GM10248 (cell line): ENCODE results near the gene OXER1.
A peak's percentile ranks its signal among the peaks of the same experiment; 100 is the strongest.

ENCODE experiments used
- CTCF ChIA-PET: fragments of 300-600 bp; sonication (Branson Sonifier 250); formaldehyde crosslinking; extraction: SDS; loops from one replicate; lab custom pipeline; 2021; ENCODE audit warnings: antibody characterized with exemption; lab: Yijun Ruan, JAX
- POLR2A ChIA-PET: fragments of 350-650 bp; sonication (Branson Sonifier 250); formaldehyde crosslinking; extraction: SDS; loops from one replicate; lab custom pipeline; 2020; ENCODE audit warnings: antibody characterized with exemption; lab: Yijun Ruan, JAX
- DNase-seq: peaks from one replicate; pipeline ENCODE4 v3.0.0; 2012; ENCODE audit errors: extremely low spot score
- TF ChIP-seq, protein P1 (sequence below): IDR thresholded peaks from 2 replicates; pipeline ENCODE4 v1.5.1; 2012; ENCODE audit warnings: mild to moderate bottlenecking, low read depth; ENCODE audit errors: extremely low read depth, missing control alignments, control extremely low read depth

The OXER1 gene

DNA sequence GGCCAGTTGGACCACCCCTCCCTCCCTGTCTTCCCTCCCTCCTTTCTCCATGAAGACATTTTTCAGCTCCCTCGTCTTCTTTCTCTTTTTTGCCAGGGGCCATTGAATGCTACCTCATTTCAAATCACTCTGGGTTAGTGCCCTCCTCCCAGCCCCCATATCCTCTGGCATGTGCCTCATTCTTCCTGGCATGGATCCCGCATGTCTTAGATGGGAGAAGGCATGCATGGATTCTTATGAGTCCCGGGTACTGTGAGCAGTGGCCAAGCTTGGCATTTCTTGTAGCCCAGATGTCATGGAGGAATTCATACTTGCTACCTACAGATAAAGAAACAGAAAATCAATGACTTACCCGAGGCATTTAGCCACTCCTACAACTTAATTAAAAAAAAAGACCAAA, 37.4 kb upstream of the OXER1 start:
- DNase-seq: no peak
- CTCF ChIA-PET: interaction anchor here (1.0 to 2.9 kb wide), 4 partner anchors 9 to 30 kb away, joined by 3 to 25 read pairs (median 3); no protein-coding TSS in a partner anchor
- POLR2A ChIA-PET: no interaction called here
- TF ChIP-seq, protein P1, sequence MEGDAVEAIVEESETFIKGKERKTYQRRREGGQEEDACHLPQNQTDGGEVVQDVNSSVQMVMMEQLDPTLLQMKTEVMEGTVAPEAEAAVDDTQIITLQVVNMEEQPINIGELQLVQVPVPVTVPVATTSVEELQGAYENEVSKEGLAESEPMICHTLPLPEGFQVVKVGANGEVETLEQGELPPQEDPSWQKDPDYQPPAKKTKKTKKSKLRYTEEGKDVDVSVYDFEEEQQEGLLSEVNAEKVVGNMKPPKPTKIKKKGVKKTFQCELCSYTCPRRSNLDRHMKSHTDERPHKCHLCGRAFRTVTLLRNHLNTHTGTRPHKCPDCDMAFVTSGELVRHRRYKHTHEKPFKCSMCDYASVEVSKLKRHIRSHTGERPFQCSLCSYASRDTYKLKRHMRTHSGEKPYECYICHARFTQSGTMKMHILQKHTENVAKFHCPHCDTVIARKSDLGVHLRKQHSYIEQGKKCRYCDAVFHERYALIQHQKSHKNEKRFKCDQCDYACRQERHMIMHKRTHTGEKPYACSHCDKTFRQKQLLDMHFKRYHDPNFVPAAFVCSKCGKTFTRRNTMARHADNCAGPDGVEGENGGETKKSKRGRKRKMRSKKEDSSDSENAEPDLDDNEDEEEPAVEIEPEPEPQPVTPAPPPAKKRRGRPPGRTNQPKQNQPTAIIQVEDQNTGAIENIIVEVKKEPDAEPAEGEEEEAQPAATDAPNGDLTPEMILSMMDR: no peak

DNA sequence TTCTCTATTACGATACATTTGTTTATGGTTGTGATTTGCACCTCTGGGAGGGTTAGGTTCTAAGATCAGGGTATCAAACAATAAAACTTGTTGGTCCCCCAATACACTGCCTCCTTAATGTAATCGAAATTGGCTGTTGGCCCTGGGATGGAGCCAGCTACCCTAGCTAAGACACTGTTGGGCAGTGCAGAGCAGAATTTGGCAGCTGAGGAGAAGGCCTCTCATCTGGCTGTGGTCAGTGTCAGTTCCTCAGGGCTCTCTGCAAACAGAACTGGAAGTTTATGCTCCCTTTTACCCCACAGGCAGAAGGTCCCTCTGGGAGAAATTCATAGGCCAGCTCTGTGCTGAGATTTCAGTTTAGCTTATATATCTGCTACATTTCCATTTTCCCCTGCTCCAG, 37.0 kb upstream of the OXER1 start:
- DNase-seq: no peak
- ChIA-PET POLR2A (no interaction called here), CTCF (interaction anchor here (1.0 to 2.9 kb wide), 5 partner anchors 9 to 30 kb away, joined by 3 to 25 read pairs (median 3); partner anchors contain the start of gene HAAO)
- TF ChIP-seq, protein P1: no peak

DNA sequence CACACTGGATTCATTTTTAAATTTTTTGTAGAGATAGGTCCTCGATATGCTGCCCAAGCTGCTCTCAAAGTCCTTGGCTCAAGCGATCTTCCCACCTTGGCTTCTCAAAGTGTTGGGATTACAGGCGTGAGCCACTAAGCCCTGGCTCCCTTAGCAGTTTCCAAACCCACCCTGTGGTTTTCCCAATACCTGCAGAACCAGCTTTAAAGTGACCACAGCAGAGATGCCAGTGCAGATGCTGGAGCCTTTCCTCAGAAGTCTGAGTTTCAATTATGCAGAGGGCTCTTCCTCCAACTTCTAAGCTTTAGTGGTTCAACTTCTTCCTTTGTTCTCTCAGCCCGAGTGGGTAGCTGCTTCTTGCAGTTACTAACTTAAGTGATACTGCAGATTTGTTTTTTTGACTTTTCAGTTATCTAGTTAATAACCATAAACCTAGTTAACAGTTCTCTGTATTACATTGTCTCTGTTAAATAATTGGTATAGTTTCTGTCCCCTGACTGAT, 36.6 kb upstream of the OXER1 start:
- no peak for DNase-seq
- ChIA-PET CTCF (interaction anchor here (1.0 to 2.9 kb wide), 5 partner anchors 8 to 29 kb away, joined by 3 to 25 read pairs (median 3); partner anchors contain the start of gene HAAO), POLR2A (interaction anchor here (0.6 kb wide), 1 partner anchor 8 kb away, joined by 5 read pairs; no protein-coding TSS in a partner anchor)
- TF ChIP-seq, protein P1: no peak

DNA sequence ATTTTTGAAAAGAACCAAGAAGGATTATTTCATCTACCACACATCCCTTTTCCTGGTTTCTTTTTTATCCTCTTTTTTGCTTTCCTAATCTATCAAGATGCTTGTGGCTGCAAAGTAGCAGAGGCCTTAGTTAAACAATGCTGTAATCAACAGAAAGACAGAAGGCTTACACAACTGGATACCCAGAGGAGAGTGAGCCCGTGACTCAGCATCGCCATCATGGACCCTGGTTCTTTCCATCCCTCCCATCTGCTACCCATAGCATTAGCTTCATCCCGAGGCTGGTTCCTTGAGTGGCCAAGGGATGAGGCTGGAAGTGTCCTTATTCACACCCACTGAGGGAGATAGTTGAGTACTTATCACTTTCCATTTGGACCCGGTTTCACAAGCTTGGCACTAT, 35.9 kb upstream of the OXER1 start:
- POLR2A ChIA-PET: interaction anchor here (0.6 kb wide), 1 partner anchor 8 kb away, joined by 5 read pairs; no protein-coding TSS in a partner anchor
- CTCF ChIA-PET: interaction anchor here (1.2 to 2.9 kb wide), 3 partner anchors 8 to 26 kb away, joined by 3 to 25 read pairs (median 3); partner anchors contain the start of gene HAAO
- DNase-seq: no peak
- TF ChIP-seq, protein P1: no peak

DNA sequence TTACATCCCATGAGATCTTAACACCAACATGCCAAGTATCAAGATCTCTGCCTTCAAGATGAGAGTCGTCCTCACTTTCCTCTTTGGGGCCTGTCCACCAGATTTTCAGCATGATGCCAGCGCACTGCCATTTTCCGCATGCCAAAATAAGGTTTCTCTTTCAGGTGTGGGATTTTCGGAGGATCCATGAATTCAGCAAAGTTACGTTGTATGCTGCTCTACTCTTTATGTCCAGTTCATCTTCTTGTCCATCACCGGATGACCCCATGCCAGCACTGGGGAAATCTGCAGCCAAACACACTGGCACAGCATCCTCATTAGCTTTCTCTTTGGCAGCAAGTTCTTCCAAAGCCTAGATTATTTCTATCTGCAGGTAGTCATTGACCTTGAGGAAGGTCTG, 33.3 kb upstream of the OXER1 start:
- TF ChIP-seq, protein P1: no peak
- POLR2A ChIA-PET: no interaction called here
- DNase-seq: no peak
- CTCF ChIA-PET: interaction anchor here (7.0 kb wide), 1 partner anchor 13 kb away, joined by 59 read pairs; no protein-coding TSS in a partner anchor

DNA sequence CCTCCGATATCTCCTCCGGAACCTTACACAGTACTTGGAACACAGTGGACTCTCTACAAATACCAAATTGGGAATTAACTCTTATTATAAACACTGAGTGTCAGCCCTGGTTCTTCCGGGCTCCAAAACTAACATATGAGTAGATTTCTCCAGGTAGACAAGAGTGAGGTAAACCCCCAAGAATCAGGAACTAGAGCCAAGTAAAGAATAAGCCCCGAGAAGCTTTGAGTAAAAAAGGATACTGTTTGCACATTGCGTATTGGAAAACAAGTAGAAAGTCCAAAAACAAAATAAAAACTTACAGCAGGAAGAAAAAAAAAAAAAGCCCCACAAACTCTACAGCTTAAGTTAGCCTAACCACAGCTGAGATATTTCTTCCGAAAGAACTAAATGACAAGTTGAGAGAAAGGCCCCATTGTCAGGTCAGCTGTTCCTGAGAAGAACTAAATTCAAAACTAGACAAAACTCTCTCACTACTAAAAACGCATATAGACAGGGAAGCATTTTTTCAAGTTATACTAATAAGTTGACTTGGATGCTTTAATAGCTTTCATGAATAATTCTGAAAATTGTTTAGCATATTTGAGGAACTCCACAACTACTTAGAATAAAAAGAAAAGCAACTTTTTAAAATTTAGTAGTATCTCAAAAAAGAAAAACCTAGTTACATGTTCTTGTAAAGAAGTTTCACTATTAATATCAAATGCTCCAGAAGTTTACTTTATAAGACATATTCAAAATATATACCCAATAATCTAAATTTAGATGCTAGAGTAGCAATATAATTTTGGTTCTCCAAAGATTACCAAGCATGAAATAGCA, 32.7 kb upstream of the OXER1 start:
- TF ChIP-seq, protein P1: no peak
- ChIA-PET CTCF (interaction anchor here (0.7 to 7.0 kb wide), 5 partner anchors 9 to 46 kb away, joined by 3 to 59 read pairs (median 3); no protein-coding TSS in a partner anchor), POLR2A (interaction anchor here (1.0 to 2.7 kb wide), 2 partner anchors 9 to 14 kb away, joined by 3 to 29 read pairs; no protein-coding TSS in a partner anchor)
- DNase-seq: peak; percentile 46
